HG03521 (cell line): Measurements from ENCODE around the gene ARL6IP6.

ENCODE experiments used
- ATAC-seq: cut with Tn5 transposase; IDR thresholded peaks from one replicate; pipeline ENCODE4 v1.9.1; 2021; ENCODE audit warnings: mild to moderate bottlenecking, moderate library complexity; ENCODE audit not compliant: unreplicated experiment

Gene ARL6IP6

DNA sequence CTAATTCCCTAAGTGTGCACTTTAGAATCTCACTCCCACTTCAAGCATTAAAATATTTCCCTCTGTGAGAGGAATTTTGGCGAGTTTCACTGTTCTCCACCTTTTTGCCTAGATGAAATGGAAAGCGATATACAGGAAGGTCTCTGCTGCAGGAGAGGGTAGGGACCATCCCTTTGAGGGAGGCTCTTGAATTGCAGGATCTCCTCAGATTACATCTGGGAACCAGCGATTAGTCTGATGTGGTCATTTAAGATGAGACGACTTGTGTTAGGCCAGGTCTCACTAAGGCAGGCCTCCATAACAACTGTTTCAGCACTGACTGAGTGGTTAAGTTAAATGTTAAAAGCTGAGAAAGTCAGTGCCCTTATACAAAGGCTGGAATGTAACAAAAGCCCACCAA, 74.6 kb downstream of the ARL6IP6 start:
- ATAC-seq = no peak

DNA sequence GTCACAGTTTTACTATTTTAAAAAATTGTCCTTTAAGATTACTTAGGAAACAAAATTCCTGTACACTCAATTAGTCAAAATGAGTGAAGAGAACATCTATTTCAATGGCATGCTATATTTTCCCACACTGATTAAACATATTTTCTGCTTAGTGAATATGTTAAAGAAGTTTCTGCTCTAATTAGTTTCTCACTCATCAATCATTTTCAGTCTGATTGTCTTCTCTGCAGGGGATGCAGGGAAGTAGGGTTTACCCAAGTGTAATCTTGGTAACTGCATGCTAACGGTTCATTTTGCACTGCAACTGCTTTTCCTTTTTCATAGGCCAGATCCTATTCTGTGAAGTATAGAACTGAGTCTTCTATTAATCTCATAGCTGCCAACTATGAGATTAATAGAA, 78.5 kb downstream of the ARL6IP6 start:
- no peak for ATAC-seq

DNA sequence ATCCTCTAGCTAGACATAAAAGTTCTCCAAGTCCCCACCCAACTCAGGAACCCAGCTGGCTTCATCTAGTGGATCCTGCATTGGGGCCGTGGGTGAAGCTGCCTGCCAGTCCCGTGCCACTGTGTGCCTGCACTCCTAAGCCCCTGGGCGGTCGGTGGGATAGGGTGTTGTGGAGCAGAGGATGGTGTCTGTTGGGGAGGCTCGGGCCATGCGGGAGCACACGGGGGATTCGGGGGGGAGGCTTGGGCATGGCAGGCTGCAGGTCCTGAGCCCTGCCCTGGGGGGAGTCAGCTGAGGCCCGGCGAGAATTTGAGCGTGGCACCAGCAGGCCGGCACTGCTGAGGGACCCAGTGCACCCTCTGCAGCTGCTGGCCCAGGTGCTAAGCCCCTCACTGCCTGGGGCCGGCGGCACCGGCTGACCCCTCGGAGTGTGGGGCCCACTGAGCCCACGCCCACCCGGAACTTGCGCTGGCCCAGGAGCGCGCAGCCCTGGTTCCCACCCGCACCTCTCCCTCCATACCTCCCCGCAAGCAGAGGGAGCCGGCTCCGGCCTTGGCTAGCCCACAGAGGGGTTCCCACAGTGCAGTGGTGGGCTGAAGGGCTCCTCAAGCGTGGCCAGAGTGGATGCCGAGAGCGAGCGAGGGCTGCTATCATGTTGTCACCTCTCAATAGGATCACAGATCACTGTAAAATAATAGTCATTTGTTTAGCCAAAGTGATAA, 86.4 kb downstream of the ARL6IP6 start:
- ATAC-seq = no peak

DNA sequence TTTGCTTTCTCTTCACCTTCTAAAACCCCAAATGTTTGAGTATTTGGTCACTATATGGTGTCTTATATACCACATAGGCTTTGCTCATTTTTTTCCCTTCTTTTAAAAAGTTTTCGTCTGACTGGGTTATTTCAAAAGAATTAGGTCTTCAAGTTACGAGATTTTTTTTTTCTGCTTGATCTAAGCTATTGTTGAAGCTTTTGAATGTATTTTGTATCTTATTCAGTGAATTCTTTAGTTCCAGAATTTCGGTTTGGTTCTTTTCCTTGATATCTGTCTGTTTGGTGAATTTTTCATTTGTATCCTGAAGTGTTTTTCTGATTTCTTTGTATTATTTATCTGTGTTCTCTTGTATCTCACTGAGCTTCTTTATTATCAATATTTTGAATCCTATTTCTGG, 93.5 kb downstream of the ARL6IP6 start:
- ATAC-seq = no peak
